BJ (cell line): Measurements from ENCODE around the gene MRPL38. TPM values are rescaled to one million over a fixed set of nuclear protein-coding genes. Genes with fewer than 3 reads are reported as not detected.

Source experiments
- CTCF ChIA-PET: fragments of 350-600 bp; formaldehyde crosslinking; extraction: SDS; loops from one replicate; lab custom pipeline; 2021; ENCODE audit warnings: antibody characterized with exemption, inconsistent platforms; lab: Yijun Ruan, JAX
- POLR2A ChIA-PET: fragments of 300-600 bp; sonication (Branson Sonifier 250); formaldehyde crosslinking; extraction: SDS; loops from one replicate; lab custom pipeline; 2021; ENCODE audit warnings: antibody characterized with exemption; lab: Charles Lee
- DNase-seq: peaks from one replicate; pipeline ENCODE4 v3.0.0-alpha.2; 2011; ENCODE audit warnings: low read depth
- H3K27me3 ChIP-seq: 2 replicates; pipeline ENCODE4 v1.6.0; 2011; ENCODE audit warnings: low read length; ENCODE audit not compliant: control insufficient read depth, insufficient read depth
- H3K36me3 ChIP-seq: 2 replicates; pipeline ENCODE4 v1.5.1; 2011; ENCODE audit warnings: low read length; ENCODE audit not compliant: control insufficient read depth, insufficient read depth
- H3K4me3 ChIP-seq: 2 replicates; pipeline ENCODE4 v1.5.1; 2011; ENCODE audit warnings: low read depth, mild to moderate bottlenecking, control low read depth, low read length
- polyA plus RNA-seq: library from polyadenylated mRNA; depleted of rRNA; stranded (reverse); fragments of >200 nt; gene quantifications from 2 replicates; pipeline ENCODE4 v1.2.3, GENCODE V29; 2011
- TF ChIP-seq, protein P1 (sequence below): IDR thresholded peaks from 2 replicates; pipeline ENCODE4 v1.5.1; 2011; ENCODE audit warnings: low read depth, mild to moderate bottlenecking, control low read depth, inconsistent platforms, low read length, moderate library complexity; ENCODE audit not compliant: insufficient read depth

Gene MRPL38
- polyA plus RNA-seq, 1 experiment: 60.9 TPM

DNA sequence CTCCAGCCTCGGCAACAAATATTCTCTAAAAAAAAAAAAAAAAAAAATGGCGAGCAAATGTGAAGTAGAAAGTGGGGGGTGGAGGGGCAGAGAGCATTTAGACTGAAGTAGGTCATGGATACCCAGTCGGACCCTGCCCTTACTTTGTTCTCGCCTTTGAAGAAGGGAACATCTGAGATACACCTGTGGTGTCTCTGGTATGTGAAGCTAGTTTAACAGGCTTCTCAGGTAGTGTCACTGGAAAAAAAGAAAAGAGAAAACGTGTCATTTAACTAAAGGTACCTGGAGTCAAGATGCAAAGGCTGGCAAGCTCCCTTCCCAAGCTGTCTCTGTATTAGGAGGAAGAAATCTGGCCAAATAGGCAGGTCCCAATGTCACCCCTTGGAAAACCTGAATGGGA lies 28.2 kb upstream of the MRPL38 start:
- no peaks in the 10 kb centered on the region for H3K27me3 ChIP-seq
- TF ChIP-seq, protein P1, sequence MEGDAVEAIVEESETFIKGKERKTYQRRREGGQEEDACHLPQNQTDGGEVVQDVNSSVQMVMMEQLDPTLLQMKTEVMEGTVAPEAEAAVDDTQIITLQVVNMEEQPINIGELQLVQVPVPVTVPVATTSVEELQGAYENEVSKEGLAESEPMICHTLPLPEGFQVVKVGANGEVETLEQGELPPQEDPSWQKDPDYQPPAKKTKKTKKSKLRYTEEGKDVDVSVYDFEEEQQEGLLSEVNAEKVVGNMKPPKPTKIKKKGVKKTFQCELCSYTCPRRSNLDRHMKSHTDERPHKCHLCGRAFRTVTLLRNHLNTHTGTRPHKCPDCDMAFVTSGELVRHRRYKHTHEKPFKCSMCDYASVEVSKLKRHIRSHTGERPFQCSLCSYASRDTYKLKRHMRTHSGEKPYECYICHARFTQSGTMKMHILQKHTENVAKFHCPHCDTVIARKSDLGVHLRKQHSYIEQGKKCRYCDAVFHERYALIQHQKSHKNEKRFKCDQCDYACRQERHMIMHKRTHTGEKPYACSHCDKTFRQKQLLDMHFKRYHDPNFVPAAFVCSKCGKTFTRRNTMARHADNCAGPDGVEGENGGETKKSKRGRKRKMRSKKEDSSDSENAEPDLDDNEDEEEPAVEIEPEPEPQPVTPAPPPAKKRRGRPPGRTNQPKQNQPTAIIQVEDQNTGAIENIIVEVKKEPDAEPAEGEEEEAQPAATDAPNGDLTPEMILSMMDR: no peak
- ChIA-PET CTCF (interaction anchor here (1.4 kb wide), 1 partner anchor 28 kb away, joined by 3 read pairs; no protein-coding TSS in a partner anchor), POLR2A (no interaction called here)
- H3K4me3 ChIP-seq: no peak overlapping the region
- DNase-seq: no peak
- no peaks in the 10 kb centered on the region for H3K36me3 ChIP-seq

DNA sequence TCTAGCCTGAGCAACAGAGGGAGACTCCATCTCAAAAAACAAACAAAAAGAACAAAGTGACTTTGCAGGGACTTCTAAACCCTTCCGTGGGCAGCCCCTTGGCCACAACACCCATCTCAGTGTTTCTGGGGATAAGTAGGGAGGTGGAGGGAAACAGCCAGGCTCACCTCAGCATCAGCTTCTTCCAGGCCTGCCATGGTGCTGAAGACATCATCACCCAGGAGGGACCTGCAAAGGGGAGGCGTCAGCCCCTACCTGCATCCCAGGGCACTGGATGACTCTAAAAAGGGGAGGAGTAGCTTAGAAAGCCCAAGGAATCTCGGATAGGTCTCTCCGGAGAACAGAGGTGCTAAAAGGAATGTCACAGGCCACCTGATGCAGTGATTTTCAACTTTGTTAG lies 26.4 kb upstream of the MRPL38 start:
- CTCF ChIA-PET: no interaction called here
- H3K4me3 ChIP-seq: no peak overlapping the region
- H3K36me3 ChIP-seq: peaks cover 1% of the 10 kb centered on the region; the same call in 1 of the 2 replicates
- DNase-seq: no peak
- TF ChIP-seq, protein P1: no peak
- no peaks in the 10 kb centered on the region for H3K27me3 ChIP-seq
- POLR2A ChIA-PET: no interaction called here

DNA sequence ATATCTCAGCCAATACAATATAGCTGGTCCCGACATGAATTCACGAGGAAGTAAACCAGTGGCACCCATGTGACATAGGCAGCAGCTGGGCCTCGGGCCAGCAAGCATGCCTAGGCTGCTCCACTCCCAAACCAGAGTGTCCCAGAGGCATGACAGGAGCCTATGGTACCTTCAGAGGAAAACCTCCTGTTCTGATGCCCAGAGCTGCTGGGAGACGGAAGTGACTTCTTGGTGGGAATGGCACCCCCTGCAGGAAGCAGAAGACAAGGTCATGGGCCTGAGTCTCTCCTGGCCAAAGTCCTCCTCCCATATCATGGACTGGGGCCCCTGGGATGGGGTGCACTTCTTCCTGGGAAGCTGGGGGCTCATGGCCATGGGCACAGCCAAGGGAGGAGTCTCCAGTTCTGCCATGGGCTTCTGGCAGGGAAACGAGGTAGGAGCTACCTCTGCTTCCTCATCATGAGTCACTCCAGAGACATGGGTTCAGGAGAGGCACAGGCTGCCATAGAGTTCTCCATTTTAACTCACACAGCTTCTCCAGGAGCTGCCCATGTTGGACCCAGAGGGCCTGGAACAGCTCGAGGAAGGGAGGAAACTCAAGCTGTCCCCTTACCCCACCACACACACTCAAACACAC lies 22.7 kb upstream of the MRPL38 start:
- no peak overlapping the region for H3K4me3 ChIP-seq
- TF ChIP-seq, protein P1: peak; percentile 30
- DNase-seq: no peak
- H3K36me3 ChIP-seq: peaks cover 1% of the 10 kb centered on the region
- POLR2A ChIA-PET: no interaction called here
- H3K27me3 ChIP-seq: no peaks in the 10 kb centered on the region
- CTCF ChIA-PET: interaction anchor here (1.2 to 2.6 kb wide), 5 partner anchors 10 to 87 kb away, joined by 3 to 11 read pairs (median 7); partner anchors contain the start of gene MRPL38

DNA sequence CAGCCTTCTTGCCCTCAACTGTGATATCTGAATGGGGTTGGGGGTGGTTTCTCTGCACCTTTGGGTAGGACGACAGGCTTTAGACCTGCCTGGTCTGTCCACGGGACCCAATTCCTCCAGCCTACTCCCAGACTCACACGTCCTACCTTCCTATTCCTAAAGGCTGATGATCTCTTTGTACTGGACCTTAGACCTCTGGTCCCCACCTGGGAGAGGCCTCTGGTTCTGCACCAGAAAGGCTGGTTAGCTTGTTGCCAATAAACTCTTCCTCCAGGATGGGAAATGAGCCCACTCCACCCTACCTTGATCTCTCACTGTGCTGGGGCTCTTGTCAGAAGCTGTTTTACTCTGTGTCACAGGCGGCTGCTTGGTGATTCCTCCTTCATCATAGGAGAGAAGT lies 21.8 kb upstream of the MRPL38 start:
- POLR2A ChIA-PET: no interaction called here

DNA sequence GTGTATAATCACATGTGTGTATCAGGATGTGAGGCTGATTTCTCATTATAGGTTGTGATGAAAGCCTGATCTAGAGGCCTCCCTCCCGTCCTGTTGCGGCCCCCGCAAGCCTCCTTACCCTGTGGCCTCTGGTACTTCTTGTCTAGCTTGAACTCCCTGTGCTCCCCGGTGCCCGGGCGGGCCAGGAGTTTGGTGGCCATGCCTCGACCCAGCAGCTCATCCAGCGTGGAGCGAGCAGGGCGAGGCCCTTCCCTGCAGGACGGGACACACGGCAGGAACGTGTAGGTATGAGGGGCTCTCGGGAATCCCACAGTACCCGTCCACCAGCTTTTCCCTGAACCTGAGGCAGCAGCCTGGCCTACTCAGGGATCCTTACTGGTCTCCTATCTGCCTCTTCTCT lies 21.2 kb upstream of the MRPL38 start:
- TF ChIP-seq, protein P1: no peak
- CTCF ChIA-PET: interaction anchor here (1.1 to 2.6 kb wide), 3 partner anchors 9 to 21 kb away, joined by 4 to 11 read pairs (median 7); partner anchors contain the start of gene MRPL38
- no peak for DNase-seq
- POLR2A ChIA-PET: no interaction called here
- Histone ChIP-seq H3K4me3 (no peak overlapping the region), H3K27me3 (no peaks in the 10 kb centered on the region), H3K36me3 (peaks cover 1% of the 10 kb centered on the region)

More for the DNA sequence above, 21.8 kb upstream of the MRPL38 start:
- TF ChIP-seq, protein P1: no peak
- CTCF ChIA-PET: interaction anchor here (1.5 to 2.6 kb wide), 2 partner anchors 9 to 16 kb away, joined by 7 to 11 read pairs; no protein-coding TSS in a partner anchor
- Histone ChIP-seq H3K36me3 (peaks cover 1% of the 10 kb centered on the region), H3K4me3 (no peak overlapping the region), H3K27me3 (no peaks in the 10 kb centered on the region)
- DNase-seq: no peak
